Esophagus squamous epithelium (tissue), 5 donors: ENCODE results near the gene ASPM. TPM values are rescaled to one million over a fixed set of nuclear protein-coding genes. Genes with fewer than 3 reads are reported as not detected.

Experiments
- DNase-seq: peaks from one replicate; lab custom pipeline; 2025; lab: John Stamatoyannopoulos, UW
- H3K27ac ChIP-seq, 4 donors: fragments of 200-600 bp; sonication (generic); one replicate each; pipeline ENCODE4 v1.5.1; 2016 to 2019; ENCODE audit warnings: mild to moderate bottlenecking in 1 of 4
- H3K27me3 ChIP-seq, 4 donors: fragments of 200-600 bp; sonication (generic); 1 replicate in 3 of 4; 2 replicates in 1 of 4; pipeline versions ENCODE4 v1.5.1 to v1.6.0; 2017 to 2021; ENCODE audit warnings: antibody characterized with exemption in 1 of 4
- H3K36me3 ChIP-seq, 3 donors: fragments of 200-600 bp; sonication (generic); one replicate each; pipeline ENCODE4 v1.5.1; 2016 to 2019
- H3K4me1 ChIP-seq, 3 donors: fragments of 200-600 bp; sonication (generic); one replicate each; pipeline ENCODE4 v1.5.1; 2017 to 2019
- H3K4me3 ChIP-seq, 4 donors: fragments of 200-600 bp; sonication (generic); 1 replicate in 3 of 4; 2 replicates in 1 of 4; pipeline ENCODE4 v1.5.1; 2016 to 2019; ENCODE audit warnings: mild to moderate bottlenecking in 2 of 4, moderate library complexity in 1 of 4
- H3K9me3 ChIP-seq, 3 donors: fragments of 200-600 bp; sonication (generic); one replicate each; pipeline ENCODE4 v1.5.1; 2016 to 2019
- POLR2A ChIP-seq, 4 donors: fragments of 450-650 bp; IDR thresholded peaks; one replicate each; pipeline ENCODE4 v1.6.1; 2017; ENCODE audit warnings: antibody characterized with exemption in 4 of 4, mild to moderate bottlenecking in 4 of 4, moderate library complexity in 3 of 4
- WGBS, 2 donors: methylation state at CpG; one replicate each; pipeline ENCODE4 v1.1.5; 2018; 5-methylcytosine and 5-hydroxymethylcytosine counted together
- intact Hi-C: fragments of 100-400 bp; cut with DNase I; formaldehyde crosslinking; loops from one replicate; pipeline ENCODE4 v1.15.0; 2022
- total RNA-seq, 4 donors: library from RNA; depleted of rRNA; stranded (reverse); fragments of >200 nt; gene quantifications; one replicate each; pipeline ENCODE4 v1.1.0, GENCODE V29; 2016
- TF ChIP-seq, protein P1 (sequence below), 6 experiments: fragments of 450-650 bp in 4 of 6; fragments of 200-600 bp in 2 of 6; sonication (generic) in 2 of 6; IDR thresholded peaks; one replicate each; pipeline ENCODE4 v1.5.1; 2016 to 2019; ENCODE audit warnings: antibody characterized with exemption in 6 of 6, mild to moderate bottlenecking in 4 of 6, moderate library complexity in 4 of 6
- donor health status: DM: yes; HTN: yes; CAD: no.

Gene ASPM
- total RNA-seq, 4 donors from 2014 or later, result 6.0 to 21.8 (median 13.9) TPM

DNA sequence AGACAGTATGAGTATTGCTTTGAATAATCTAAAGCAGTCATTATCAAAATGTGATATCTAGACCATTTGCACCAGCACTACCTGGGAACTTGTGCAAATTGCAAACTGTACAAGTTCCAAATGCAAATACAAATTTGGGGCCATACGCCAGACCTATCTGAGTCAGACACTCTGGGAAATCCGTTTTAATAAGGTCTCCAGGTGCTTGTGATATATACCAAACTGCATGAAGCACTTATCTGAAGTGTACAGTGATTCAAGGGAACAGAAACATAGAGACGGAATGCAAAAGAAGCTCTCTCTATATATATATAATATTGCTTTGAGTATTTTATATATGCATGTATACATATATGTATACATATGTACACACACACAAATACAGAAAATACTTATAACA is 36.2 kb upstream of the ASPM start:
- intact Hi-C loops, result no loop called here
- 78 to 81% methylated on average over 3 of the region's 3 CpGs for WGBS, 2 donors
- Histone ChIP-seq H3K27ac (no peak overlapping the region), H3K27me3 (no peaks in the 10 kb centered on the region), H3K4me3 (no peak overlapping the region), H3K4me1 (no peaks in the 10 kb centered on the region), H3K9me3 (no peaks in the 10 kb centered on the region), H3K36me3 (peaks cover 0 to 91% (median 10%) of the 10 kb centered on the region in 3 donors)
- no peak for DNase-seq
- TF ChIP-seq, protein P1, sequence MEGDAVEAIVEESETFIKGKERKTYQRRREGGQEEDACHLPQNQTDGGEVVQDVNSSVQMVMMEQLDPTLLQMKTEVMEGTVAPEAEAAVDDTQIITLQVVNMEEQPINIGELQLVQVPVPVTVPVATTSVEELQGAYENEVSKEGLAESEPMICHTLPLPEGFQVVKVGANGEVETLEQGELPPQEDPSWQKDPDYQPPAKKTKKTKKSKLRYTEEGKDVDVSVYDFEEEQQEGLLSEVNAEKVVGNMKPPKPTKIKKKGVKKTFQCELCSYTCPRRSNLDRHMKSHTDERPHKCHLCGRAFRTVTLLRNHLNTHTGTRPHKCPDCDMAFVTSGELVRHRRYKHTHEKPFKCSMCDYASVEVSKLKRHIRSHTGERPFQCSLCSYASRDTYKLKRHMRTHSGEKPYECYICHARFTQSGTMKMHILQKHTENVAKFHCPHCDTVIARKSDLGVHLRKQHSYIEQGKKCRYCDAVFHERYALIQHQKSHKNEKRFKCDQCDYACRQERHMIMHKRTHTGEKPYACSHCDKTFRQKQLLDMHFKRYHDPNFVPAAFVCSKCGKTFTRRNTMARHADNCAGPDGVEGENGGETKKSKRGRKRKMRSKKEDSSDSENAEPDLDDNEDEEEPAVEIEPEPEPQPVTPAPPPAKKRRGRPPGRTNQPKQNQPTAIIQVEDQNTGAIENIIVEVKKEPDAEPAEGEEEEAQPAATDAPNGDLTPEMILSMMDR (IDR thresholded peaks at IDR 0.05), result no peak
- no peak for TF ChIP-seq POLR2A (IDR thresholded peaks at IDR 0.05)

GRCh38 chr1:197181982-197182381 is 35.5 kb upstream of the ASPM start:
- Histone ChIP-seq H3K27ac (no peak overlapping the region), H3K36me3 (peaks cover 0 to 91% (median 4%) of the 10 kb centered on the region in 3 donors), H3K4me3 (no peak overlapping the region), H3K4me1 (no peaks in the 10 kb centered on the region), H3K27me3 (no peaks in the 10 kb centered on the region), H3K9me3 (no peaks in the 10 kb centered on the region)
- no peak for TF ChIP-seq POLR2A (IDR thresholded peaks at IDR 0.05)
- TF ChIP-seq, protein P1 (IDR thresholded peaks at IDR 0.05), result no peak
- intact Hi-C loops, result no loop called here
- WGBS, 2 donors, result 42 to 57% methylated on average over 3 of the region's 3 CpGs
- no peak for DNase-seq

DNA sequence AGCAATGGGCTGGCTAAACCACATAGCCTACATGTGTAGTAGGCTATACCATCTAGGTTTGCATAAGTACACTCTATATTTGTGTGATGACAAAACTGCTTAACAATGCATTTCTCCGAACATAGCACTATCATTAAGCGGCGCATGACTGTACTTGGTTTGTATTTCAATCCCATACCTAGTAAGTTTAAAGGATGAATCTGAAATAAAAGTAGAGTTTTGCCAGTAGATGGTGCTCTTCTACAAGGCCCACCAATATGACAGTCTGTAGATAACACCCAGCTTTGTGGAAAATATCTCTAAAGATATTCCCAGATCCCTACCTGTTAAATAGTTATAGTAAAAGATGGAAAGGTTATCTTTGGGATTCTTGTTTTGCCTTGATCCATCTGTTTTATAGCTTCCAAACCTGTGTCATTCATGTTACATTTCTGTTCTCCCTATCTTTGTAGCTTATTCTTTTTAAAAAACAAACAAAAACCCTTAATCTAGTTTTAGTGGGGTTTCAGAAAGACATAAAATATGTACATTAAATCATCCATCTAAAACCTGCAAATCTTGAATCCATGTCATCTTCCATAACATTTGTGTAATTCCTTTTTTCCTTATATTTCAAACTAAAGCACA is 33.9 kb upstream of the ASPM start:
- Histone ChIP-seq H3K9me3 (no peaks in the 10 kb centered on the region), H3K27ac (no peak overlapping the region), H3K36me3 (peaks cover 0 to 91% (median 4%) of the 10 kb centered on the region in 3 donors), H3K4me3 (no peak overlapping the region), H3K27me3 (no peaks in the 10 kb centered on the region), H3K4me1 (no peaks in the 10 kb centered on the region)
- TF ChIP-seq, protein P1 (IDR thresholded peaks at IDR 0.05), result peak in 5 of 6 experiments; percentile 18 to 52 (median 23)
- TF ChIP-seq POLR2A (IDR thresholded peaks at IDR 0.05), result no peak
- WGBS, 2 donors, result 64 to 67% methylated on average over 3 of the region's 3 CpGs
- intact Hi-C loops, result no loop called here
- DNase-seq, result no peak

- WGBS, 2 donors, result 73 to 82% methylated on average over 1 of the region's 1 CpG
- no peaks in the 10 kb centered on the region for H3K9me3 ChIP-seq
- H3K27ac ChIP-seq, result no peak overlapping the region
- no peak overlapping the region for H3K4me3 ChIP-seq
- TF ChIP-seq POLR2A (IDR thresholded peaks at IDR 0.05), result no peak
- H3K36me3 ChIP-seq, result peaks cover 0 to 92% (median 4%) of the 10 kb centered on the region in 3 donors
- intact Hi-C loops, result no loop called here
- no peak for DNase-seq
- no peaks in the 10 kb centered on the region for H3K4me1 ChIP-seq
- H3K27me3 ChIP-seq, result no peaks in the 10 kb centered on the region
These were observed 32.5 kb upstream of the ASPM start for GRCh38 chr1:197178998-197179397.

DNA sequence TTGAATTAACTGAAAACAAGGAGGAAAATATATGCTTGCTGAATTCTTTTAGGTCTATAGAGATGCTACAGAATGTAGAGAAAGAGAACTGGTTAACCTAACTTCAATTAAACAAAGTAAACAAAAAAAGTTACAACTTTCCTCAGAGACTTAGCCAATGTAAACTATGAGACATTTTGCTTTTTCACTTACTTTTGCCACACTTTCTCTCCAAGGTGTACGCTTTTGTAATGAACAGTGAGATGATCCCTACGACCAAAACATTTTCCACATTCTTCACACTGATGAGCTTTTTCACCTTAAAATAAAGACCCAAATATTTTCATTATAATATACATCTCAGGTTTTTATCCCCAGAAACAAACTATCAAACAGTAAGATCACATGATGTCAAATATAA is 28.3 kb upstream of the ASPM start:
- H3K4me3 ChIP-seq, result no peak overlapping the region
- WGBS, 2 donors, result 90 to 91% methylated on average over 2 of the region's 2 CpGs
- DNase-seq, result no peak
- H3K36me3 ChIP-seq, result peaks cover 0 to 92% (median under 1%) of the 10 kb centered on the region in 3 donors
- intact Hi-C loops, result no loop called here
- H3K9me3 ChIP-seq, result no peaks in the 10 kb centered on the region
- no peaks in the 10 kb centered on the region for H3K27me3 ChIP-seq
- TF ChIP-seq, protein P1 (IDR thresholded peaks at IDR 0.05), result no peak
- no peak for TF ChIP-seq POLR2A (IDR thresholded peaks at IDR 0.05)
- no peak overlapping the region for H3K27ac ChIP-seq
- no peaks in the 10 kb centered on the region for H3K4me1 ChIP-seq
